Umbilical cord (tissue), 2 donors: ENCODE results near the gene CACNA1C. TPM values are rescaled to one million over a fixed set of nuclear protein-coding genes. Genes with fewer than 3 reads are reported as not detected.
"Not testable (repeated sequence)": the region's sequence is repeated elsewhere in the genome, so short reads cannot be mapped to it uniquely, and the experiment has no call there.

Experiments used
- DNase-seq: peaks from one replicate; pipeline ENCODE4 v3.0.0-alpha.2; 2015; ENCODE audit warnings: low spot score
- total RNA-seq: library from RNA; depleted of rRNA; stranded (reverse); fragments of >200 nt; gene quantifications from one replicate; pipeline ENCODE4 v1.2.3, GENCODE V29; 2014; ENCODE audit warnings: low replicate concordance; ENCODE audit not compliant: insufficient read depth

Gene CACNA1C
- total RNA-seq, 1 donor from 2014 or later: 116 TPM

DNA sequence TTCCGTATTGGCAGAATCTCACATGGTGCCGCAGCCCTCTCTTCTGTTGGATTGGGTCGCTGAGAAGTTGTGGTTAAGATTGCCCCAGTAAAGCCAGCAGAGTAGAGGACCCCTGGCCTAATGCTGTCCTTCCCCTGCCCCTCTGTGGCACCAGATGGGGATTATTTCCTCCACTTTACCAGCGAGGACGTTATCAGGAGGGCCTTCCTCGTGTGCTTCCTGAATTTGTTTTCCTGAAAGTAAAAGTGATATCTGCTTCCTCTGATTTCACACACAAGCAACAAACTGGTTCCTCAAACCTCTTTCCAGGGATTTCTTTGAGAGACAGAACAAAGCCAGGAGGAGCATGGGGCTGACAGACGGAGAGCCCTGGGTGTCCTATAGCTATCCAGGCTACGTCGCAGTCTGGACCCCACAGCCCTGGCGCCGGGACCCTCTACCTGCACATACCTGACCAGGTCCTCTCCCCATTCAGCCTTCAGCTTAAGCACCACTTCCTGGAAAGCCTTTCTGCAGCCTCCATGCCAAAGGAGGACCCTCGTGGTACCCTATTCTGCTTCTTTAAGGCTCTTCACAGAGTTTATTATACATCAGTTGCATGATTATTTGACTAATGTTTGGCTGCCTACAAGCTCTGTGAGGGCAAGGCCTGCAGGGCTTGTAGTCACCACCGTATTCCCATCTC is 427.2 kb downstream of the CACNA1C start:
- DNase-seq: no peak

DNA sequence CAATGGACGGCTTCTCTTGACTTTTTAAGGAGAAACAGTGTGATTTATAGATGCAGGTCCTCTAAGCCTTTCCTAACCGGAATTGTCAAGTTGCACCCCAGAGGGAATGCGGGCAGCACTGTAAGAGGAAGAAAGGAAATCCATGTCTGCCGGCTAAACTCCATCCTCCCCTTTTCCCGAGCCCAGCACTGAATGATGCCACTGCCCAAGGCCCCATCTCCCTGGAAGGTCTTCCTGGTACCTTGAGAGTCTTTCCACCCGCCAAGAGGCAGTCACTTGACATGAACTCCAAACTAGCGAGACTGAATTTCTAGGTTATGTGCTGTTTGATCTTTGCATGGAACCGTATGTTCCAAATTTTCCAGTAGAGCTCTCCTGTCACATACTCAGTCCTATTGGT is 428.6 kb downstream of the CACNA1C start:
- no peak for DNase-seq

DNA sequence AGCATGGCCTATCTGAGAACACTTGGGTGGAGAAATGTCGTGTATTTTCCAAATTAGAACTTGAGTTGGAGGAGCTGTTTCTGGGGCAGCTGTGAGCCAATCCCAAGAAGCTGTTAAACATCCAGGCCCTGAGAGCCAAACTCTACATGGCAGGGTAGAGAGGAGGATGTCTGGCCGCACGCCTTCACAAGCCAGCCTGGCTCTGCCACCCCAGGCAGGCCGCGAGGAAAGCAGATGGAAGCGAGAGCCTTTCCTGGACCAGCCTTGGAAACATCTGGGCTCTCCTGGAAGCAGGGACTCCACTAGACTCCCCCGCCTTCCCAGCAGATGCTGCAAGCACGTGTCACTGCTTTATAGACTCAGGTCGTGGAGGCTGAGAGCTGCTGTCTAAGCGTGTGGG is 429.2 kb downstream of the CACNA1C start:
- DNase-seq: no peak

DNA sequence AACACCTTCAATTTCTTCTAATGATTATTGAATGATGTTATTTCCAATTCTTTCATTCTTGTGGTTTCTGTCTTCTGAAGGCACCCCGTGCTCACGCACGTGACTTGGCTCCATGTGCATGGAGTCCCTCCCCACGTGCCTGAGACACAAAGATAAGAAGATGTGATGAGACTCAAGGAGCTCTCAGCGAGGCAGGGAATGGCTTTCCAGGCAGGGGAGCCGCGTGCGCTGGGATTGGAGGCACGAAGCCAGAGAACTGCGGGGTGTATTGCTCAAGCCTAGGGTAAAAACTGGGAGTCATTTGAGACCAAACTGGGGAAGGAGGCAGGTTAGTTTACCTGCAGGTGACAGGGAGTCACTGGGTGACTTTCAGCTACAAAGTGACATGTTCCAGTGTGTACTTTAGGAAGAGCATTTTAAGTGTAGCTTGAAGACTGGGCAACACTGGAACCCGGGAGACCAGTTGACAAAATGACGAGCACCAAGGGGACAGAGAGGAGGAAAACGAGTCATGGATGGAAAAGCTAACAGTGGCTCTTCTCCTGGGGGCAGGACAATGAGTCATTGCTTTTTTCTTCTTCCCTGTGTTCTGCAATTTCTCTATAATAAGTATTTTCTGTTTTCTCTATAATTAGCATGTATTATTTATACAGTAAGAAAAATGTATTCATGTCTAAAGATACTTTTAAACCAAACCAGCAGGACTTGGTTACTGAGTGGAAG is 430.3 kb downstream of the CACNA1C start:
- DNase-seq: no peak

DNA sequence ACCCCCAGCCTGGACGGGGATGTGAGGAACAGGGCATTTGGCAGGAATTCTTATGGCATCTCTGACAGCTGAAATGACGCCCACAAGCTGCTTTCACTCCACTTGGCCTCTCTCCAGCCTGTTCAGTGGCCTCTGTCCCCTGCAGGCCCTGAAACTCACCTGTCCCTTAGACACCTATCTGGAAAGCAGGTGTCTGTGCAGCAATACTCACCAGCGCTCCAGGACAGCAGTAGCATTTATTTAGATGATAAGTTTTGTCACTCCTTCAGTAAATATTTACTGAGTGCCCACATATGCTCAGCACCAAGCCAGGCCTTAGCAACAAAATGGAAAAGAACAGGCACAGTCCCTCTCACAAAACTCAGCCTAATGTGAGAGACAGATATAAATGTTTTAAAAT is 430.9 kb downstream of the CACNA1C start:
- DNase-seq: no peak

DNA sequence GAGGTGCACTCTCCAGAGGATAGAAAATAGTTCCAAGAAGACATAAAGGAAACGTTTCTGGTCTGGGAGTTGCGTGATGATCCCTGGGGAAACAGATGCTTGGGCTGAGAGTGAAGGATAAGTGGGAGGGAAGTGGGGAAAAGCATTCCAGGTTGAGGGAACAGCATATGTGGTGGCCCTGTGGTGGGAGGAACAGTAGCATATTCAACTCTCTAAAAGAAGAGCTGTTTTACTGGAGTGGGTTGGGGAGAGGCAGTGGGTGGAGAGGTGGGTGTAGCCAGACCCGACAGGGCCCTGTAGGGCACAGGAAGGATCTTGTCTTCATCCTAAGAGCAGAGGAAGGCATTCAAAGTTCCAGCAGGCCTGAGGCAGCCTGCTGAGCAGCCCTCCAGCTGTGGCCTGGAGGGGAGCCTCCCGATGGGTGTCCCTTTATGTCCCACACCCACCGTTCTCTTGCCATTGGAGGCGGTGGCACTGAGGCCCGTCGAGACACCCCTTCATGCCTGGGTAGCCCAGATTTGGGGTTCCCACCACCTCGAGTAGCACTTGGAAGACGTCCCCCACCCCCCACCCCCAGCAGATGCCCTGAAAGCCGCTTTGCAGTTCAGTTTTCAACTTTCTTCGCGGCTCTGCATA is 431.5 kb downstream of the CACNA1C start:
- DNase-seq: no peak

DNA sequence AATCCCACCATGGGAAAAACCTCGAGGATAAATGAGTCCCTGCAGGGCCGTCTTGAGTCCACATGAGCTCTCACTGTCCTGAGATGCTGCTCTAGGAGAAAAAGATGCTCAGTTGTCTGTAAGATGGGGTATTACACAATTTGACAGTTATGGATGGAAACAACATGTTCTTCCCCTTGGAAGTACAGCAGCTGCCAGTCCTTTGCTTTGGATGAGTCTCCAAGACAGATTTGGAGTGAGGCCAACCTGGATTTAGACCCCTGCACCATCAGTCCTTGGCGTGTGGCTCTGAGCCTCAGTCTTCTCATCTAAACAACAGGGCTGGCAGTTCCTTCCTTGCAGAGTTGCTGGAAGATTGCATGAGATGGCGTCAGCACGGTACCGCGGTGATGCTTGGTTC is 432.9 kb downstream of the CACNA1C start:
- DNase-seq: no peak

DNA sequence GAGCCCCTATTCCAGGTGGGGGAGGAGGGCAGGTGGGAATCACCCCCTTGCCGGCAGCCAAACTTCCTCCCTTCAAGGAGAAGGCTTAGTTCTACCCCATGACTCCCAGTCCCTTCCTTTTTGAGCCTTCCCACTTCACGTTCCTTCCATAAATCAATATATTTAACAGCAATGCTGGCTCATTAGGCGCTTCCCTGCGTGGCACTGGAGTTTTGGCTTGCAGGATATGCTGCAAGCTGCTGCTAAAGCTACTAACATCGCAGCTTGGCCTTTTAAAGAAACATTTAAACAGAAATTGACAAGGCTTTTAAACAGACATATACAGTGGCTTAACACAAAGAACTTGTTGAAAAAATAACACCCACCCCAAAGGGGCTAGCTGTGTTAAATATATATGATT is 434.0 kb downstream of the CACNA1C start:
- DNase-seq: no peak

DNA sequence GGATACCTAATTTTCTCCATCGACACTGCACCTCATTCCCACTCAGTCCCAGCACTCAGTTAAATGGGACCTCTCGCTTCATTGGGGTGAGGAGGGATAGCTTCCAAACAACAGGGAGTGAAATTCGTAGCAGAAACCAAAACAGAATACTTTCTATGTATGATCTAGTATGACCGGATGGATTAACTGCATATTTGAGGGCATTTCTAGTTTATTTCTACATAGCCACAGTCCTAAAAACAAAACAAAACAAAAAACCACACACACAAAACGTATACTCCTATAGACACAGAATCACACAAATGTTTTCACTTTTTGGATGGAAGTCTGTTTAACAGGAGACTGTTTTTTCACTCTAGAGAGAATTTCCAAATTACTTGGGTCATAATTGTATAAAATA is 434.5 kb downstream of the CACNA1C start:
- no peak for DNase-seq

DNA sequence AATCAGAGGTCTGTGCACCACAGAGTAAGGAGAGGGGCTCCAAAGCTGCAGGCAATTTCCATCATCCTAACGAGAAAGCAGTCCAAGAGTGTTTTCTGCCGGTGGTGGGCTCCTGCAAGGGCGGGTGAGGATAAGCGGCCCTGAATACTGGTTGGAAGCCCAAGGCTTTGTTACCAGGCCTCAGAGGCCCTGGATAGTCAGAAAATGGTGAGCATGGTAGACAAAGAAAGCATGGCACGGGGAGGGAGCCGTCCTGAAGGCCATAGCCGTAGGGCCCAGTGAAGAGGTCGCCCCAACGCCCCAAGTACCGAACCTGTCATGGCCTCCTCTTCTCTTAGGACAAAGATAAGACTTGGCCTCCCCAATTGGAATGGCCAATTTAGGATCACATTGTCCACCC is 435.3 kb downstream of the CACNA1C start:
- no peak for DNase-seq

DNA sequence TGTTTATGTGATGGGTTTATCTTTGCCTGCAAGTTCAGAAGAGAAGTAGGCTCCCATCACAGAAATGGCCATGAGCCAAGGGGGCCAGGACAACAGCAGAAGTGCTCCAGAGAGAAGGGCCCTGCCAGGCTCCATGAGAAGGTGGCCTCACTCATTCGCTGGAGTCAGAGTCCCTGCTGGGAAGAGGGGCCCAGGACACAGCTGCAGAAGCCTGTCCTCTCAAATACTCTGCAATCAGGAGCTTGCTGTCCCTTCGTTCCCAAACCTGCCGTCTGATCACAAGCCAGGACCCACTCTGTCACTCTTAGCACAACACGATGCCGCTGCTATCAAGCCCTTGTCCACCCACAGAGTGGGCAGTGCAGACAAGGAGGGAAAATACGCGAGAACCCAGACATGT is 435.8 kb downstream of the CACNA1C start:
- no peak for DNase-seq

DNA sequence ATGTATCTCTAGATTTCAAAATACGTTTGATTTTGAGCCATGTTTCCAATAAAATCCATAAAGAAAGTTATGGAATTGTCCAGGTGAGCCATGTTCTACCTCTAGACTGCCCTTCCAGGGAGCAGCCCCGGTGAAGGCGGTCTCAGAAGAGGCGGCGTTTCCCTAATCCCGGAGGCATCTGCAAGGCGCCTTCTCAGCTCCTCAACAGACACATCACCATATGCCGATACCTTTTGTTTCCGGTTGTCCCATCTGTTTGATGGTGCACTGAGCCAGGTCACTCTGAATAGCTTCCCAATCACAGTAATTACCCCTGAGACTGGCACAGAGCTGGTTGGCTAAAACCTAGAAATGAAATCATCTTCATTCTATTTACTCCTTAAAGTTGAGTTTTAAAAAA is 436.5 kb downstream of the CACNA1C start:
- no peak for DNase-seq

DNA sequence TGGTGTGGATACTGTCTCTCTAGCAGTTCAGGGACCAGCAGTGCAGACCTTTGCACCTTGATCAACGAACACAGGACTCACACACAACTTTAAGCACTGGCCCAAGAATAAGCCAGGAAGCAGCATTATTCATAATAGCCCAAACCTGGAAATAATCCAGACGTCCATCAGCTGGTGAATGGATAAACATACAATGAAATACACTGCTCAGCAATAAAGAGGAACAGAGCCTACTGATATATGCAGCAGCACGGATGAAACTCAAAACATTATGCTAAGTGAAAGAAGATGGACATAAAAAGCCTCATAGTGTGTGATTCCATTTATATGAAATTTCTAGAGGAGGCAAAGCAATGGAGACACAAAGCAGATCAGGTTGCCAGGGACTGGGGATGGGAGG is 438.0 kb downstream of the CACNA1C start:
- no peak for DNase-seq

DNA sequence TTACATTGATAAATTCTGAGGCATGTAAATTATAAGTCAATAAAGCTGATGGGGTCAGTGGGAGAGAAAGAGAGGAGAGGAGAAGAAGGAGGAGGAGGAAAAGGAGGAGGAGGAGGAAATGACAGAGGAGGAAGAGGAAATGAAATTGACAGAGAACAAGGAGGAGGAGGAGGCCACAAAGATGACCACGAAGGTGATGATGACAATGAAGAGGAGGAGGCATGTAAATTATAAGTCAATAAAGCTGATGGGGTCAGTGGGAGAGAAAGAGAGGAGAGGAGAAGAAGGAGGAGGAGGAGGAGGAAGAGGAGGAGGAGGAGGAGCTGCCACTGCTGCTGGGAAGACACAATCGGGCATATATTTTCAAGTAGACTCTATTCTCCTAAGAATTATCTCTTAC is 438.6 kb downstream of the CACNA1C start:
- DNase-seq: not testable (repeated sequence)

DNA sequence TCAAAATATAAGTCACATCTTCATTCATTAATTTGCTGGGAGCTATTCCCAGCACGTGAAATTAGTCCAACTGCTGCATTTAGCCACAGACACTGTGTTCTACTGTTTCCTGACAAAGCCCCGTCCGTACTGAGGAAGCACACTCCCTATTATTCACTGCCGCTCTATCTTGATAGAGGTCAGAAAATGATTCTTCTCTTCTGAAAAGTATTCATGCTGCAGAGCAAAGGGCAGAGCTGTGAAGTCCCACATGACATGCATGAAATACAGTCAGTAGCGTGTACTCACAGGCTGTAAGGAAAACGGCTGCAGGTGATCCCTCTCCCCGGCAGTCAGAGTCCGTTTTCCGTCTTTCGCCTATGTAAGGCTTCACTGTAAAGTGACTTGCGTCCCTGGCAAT is 439.4 kb downstream of the CACNA1C start:
- DNase-seq: no peak

DNA sequence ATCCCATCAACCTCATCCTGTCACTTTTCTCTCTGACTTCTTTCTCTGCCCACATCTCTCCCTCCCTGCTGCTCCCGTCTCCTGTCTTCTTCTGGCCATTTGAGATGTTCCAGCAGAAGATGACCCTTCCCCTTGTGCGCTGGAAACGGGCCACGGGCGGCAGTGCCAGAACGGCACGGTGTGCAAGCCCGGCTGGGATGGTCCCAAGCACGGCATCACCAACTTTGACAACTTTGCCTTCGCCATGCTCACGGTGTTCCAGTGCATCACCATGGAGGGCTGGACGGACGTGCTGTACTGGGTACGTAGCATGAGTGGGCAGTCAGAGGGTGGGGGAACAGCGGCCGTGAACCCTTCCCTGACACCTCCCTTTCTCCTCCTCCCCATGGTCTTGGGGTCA is 440.3 kb downstream of the CACNA1C start:
- DNase-seq: no peak

DNA sequence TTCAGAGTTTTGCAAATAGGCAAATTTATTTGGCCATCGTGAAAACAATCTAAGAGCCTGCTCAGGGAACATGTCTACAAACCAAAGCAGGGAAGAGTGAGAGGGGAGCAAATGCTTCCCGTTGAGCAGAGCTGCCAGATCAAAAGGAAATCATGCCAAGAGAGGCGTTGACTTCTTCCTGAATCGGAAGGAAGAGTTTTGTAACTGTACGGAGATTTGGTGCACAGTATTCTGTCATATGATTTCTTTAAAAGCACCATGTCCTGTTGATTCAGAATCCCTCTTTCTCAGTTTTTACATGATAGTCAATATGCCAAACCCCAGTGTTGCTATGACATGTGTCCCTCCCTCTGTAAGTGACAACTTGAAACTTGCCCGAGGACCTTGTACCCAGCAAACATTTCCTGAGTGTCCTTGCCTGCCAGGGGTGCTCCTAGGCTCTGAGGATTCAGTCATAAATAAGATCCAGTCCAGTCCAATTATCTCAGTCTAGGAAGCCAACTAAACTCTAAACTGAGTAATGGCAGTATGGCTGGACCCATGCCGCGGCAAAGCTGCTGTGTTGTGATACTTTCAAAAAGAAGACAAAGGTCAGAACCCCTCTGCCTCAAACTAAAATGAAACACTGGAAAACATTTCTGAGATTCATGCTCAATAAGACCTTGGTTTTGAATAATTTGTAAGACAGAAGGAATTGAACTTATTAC is 441.9 kb downstream of the CACNA1C start:
- DNase-seq: peak; percentile 58

DNA sequence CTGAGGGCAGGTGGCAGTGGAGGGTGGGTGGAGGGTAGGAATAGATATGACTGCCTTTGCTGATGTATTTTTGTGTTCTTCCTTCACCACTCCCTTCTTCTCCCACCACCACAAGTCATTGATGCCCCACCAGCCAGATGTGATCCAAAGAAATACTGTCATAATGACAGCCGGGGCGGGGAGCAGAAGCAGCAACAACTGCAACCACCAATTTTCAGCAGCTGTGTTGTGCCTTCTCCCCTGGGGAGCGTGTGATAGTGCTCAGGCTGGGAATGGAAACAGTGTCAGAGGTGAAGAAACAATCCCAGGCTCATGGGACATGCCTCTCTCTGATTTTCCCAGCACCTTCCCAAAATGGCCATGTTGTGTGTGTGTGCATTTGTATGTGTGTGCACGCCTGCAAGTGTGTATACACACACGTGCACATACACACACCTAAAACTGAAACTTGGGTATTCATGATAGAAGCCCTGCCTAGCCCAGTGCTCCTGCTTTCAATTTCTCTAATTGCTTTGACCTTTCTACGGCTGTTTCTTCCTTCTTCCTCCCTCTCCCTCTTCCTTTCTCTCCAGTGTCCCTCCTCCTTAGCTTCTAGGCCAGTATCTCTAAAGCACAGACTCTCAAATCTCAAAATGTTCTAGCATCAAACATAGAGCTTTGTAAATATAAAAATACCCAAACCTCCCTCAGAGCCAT is 442.8 kb downstream of the CACNA1C start:
- DNase-seq: no peak

DNA sequence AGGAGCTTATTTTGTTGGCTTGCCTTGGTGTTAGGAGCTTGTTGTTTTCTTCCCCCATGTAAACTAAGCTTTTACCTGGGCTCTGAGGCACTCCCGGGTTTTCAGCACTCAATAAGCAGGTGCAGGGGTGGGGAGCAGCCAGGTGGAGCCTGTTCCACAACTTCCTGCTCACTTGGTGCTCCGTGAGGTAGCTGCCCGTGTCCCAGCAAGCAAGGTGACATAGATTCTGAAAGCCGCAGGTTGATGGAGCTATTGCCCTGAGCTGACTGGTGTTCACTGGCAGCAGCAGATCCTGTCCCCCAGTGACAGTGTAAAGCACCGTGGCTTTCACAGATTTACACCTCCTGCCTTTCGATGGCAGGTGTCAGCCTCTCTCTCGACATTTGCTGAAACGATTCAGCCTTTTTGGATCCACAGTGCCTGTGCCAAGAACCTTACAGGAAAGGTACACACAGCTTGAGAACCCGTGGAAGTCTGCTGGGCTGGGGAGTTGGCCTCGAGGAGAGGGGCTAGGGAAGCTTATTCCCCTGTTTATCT is 446.2 kb downstream of the CACNA1C start:
- DNase-seq: peak; percentile 6

DNA sequence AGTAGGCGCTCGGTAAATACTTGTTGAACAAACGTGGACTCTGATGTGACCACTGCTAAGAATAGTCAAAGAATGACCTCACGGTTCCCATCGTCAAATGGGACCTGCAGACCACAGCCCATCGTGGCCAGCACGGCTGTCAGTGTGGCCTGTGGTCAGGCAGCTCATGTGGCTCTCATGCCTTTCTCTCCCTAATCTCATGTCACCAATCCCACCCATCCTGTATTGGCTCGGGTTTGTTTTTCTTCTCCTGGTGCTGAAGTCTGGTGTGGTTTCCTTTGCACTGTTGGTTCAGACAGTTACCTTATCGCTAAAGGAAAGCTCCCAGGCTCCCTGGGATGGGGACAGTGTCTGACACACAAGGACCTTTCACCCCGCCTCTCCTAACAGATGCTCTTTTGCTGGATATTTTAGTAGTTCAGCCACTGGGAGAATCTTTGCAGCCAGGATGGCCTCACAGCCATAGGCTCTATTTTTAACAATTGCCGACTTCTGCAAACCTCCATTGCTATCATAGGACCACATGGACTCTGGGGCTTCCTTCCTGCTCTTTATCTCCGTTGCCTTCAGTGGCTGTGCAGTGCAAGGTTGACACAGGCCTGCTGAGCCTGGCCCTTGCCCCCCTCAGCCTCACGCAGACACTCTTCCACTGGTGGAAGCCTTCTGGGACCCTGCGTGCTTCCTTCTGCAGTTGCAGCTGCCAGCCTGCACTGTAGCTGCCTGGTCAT is 448.8 kb downstream of the CACNA1C start:
- DNase-seq: peak; percentile 7

DNA sequence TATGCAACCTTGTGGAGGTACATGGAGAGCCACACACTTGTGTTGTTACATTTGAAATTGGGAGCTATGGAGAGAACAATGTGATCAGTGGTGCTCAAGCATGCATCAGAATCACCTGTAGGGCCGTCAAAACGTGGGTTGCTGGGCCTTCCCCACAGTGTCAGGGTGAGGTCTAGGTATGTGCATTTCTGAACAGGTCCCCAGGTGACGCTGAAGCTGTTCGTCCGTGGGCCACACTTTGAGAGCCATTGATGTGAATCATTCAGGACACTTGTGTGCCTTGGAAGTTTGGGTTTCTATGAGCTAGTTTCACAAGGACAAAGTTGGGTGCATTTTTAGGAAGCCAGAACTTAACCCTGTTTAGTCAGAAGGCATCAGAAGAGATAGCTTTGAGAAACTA is 450.2 kb downstream of the CACNA1C start:
- DNase-seq: no peak
